ENCODE data around the gene ZNHIT3.

- TF ChIP-seq CTCF (IDR thresholded peaks at IDR 0.05) (no peak), EZH2 (IDR thresholded peaks at IDR 0.05) (no peak), EZH2phosphoT487 (IDR thresholded peaks at IDR 0.05) (no peak)
These were observed 42.7 kb upstream of the ZNHIT3 start for GRCh38 chr17:36443777-36444176.

All from neural progenitor cell (in vitro differentiated cells).